HG03139 (cell line): ENCODE data around the gene LILRB2.
"Not testable (repeated sequence)": the region's sequence is repeated elsewhere in the genome, so short reads cannot be mapped to it uniquely, and the experiment has no call there.

Experiments
- ATAC-seq: cut with Tn5 transposase; IDR thresholded peaks from one replicate; pipeline ENCODE4 v1.9.1; 2021; ENCODE audit not compliant: unreplicated experiment

The LILRB2 gene

DNA sequence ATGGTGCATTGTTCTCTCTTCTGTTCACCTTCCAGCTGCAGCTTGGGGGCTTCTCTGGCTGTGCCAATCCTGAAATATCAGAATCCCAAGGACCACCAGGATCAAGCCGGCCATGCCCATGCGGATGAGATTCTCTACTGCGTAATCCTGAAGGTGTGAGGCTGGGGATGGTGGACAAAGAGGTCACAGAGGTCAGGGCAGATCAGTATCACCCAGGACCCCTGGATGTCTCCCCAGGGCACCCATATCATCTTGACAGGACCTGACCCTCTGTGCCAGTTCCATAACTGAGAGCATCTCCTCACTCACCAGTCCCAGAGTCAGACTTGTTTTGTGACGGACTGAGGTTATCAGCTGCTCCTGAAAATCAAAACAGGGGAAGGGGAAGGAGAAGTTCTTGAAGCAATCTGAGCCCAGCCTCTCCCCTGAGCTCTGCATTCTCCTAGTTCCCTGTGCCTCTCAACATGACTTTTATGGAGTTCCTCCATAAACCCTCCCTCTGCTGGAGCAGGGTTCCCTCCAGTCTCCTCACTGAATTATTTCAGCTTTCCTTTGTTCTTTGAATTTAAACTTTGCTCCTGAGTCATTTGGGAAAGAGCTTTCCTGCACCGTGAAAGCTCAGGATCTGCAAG lies 26.6 kb upstream of the LILRB2 start:
- no peak for ATAC-seq

DNA sequence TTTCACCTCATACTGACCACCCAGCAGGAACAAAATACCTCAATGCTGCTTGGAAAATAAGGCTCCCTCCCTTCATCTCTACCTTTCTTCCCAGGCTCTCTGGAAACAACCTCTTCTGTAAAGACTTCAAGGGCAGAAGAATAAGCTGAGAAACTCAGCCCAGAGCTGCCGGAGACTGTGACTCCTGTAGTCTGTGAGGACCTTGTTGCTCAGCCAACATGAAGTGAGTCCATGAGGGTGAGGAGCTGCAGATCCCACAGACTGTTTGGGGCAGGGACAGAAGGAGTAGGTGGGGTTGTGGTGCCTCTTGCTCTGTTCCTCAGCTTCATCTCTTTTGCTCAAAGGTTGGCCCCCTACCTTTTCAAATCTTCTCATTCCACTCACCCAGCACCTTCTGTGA lies 24.2 kb upstream of the LILRB2 start:
- no peak for ATAC-seq

- ATAC-seq = no peak
Measured at GRCh38 chr19:54302257-54302656, 21.3 kb upstream of the LILRB2 start.

DNA sequence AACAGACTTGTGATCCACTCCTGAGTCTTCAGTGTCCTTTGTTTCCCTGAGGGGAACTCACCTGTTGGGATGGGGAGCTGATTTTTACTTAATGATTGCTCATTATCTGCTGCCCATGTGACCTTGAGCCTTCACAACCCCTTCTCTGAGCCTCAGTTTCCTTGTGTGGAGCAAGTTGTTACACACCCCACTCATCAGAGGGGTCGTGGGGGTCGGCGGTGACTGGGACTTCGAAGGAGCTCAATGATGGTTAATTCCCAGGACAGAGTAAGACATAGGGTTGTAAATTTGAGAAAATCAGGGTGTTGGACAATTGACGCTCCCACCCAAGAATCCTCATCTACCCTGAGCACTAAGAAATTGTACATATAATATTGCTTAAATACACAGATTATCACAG lies 18.6 kb upstream of the LILRB2 start:
- no peak for ATAC-seq

DNA sequence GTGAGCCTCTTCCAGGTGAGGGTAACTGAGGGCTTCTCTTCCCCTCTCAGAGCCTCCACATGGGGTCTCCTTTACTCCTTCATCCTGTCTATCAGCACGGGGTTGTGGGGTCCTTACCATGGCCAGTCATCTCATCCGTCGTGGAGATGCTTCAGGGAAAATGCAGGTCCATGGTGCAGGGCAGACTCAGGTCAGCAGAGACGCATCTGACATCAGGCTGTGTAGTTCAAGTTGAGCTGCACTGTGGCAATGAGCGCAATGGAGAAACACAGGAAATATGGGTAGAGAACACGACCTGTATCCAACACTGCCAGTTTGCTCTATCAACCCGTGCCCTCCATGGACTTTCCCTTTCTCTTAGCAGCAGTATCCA lies 18.2 kb upstream of the LILRB2 start:
- ATAC-seq = no peak

DNA sequence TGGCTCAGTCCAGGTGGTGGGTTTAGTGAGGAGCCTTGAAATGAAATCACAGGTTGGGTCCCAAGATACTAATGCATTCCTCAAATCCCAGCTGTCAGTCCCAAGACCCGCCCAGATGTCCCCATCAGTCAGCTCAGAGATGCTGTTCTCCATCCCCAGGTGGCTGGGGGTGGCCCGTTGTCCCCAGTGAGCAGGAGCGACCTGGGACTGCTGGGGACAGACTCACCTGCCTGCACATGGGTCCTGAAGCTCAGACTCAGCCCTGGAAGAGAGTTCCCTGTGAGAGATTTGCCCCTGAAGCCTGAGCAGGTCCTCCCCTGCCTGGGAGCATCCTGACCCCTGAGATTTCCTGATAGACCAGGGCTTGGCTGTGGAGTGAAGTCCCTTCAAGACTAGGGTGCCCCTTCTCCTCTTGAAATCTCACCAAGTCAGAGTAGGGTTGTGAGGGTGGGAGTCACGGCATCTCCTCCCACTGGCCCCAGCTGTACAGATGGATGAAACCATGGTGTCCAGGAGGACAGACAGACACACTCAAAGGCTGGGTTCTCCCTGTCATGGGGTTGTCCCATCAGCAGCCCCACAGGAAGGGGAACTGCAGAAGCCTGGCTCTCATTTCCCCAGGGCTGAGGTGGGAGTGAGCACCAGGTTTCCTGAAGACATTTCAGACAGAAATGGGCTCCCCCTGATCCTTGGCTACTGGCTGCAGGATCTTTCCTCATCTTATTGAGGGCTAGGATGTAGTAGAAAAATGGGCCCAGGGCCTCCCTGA lies 17.6 kb upstream of the LILRB2 start:
- no peak for ATAC-seq

DNA sequence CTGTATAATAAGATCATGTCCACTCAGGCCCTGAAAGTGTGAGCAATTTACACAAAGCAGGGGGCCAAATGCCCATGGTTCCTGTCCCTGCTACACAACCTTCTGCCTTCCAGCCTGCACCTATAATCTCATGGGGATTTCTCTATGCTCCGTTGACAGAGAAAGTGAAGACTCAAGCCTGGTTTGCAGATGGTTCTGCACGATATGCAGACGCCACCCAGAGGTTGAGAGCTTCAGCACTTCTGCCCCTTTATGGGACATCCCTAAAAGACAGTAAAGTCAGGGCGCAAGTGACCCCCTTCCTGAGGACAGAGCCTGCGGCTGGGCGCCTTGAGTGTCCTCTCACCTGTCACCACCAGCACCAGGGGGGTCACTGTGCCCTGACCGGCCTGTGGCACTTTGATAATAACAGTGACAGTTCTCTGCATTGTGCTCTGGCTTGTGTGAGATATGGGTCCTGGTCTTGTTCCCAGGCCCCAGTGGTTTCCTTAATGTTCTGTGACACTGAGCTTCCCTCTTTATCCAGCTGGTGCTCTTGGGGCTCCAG lies 16.9 kb upstream of the LILRB2 start:
- ATAC-seq = no peak

- no peak for ATAC-seq
Measured at GRCh38 chr19:54294539-54294938, 13.6 kb upstream of the LILRB2 start.

- not testable (repeated sequence) for ATAC-seq
Measured at GRCh38 chr19:54289160-54289559, 8.2 kb upstream of the LILRB2 start.

- no peak for ATAC-seq
Measured at GRCh38 chr19:54287456-54287855, 6.5 kb upstream of the LILRB2 start.

DNA sequence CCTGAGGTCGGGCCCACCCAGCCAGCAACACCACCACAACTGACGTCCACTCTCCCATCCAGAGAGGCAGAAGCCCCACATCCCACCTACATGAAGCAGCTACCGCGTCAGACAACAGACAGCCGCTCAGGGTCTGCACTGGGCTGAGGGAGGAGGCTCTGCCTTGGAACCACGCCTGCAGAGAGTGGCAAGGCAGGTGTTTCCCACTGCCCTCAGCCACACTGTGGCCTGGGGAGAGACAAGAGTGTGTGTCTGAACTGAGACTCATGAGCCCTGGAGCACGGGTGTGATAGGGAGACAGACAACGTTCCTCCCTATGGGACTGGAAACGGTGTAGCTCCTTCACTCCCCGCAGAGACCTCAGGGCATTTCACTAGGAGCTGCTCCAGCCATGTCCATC lies 5.4 kb upstream of the LILRB2 start:
- not testable (repeated sequence) for ATAC-seq

DNA sequence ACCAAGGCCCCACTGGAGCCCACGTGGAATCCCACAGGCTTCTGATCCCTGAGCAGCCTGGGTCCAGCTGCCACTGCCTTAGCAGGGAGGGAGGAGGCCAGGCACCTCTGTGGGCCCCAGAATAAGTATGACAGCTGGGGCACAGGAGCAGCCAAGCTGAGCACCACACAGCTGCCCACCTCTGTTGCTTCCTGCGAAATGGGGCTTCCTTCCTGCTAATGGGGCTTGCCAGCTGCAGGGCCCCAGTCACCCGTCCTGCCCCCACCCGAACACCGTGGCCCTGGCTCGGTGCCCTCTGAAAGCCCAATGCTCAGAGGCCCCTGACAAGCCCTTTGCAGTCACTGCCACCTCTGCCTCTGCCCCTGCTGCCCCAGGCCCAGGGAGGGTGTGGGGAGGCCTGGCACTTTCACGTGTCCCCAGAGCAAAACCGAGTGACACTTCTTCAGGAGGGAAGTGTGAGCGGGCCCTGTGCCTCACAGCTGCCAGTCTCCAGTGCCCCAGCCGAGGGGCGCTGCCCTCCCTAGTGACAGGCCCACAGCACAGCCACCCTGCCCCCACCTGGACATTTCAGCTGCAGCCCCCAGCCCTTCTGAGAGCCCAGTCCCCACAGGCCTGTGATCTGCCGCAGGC lies 4.6 kb upstream of the LILRB2 start:
- ATAC-seq = not testable (repeated sequence)

DNA sequence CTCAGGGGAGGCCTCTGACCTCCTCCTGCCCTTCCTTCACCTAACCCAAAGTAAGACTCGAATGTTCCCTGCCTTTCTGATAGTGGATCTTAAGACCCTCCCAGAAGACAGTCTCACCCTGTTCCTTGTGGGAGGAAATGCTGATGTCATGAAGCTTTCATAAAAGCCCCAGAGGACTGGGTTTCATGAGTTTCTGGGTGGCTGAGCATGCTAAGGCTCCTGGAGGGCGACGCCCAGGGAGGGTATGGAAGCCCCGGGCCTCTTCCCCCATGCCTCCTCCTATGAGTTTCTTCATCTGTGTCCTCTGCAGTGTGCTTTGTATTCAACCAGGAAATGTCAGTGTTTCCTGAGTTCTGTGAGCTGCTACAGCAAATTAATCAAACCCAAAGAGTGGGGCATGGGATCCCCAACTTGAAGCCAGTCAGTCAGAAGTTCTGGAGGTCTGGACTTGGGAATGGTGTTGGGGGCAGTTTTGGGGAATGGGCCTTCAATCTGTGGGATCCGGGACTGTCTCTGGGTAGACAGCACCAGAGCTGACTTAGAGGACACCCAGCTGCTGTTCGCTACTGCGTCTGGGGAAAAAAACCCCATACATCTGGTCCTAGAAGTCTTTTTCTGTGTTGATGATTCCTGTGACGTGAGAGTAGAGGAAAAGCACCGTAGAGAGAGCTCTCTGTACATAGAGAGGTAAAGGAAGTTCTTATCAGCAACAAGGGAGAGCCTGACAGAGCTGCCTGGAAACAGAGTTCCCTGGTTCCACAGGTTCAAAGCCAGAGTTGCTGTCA lies 2.0 kb upstream of the LILRB2 start:
- ATAC-seq = no peak

DNA sequence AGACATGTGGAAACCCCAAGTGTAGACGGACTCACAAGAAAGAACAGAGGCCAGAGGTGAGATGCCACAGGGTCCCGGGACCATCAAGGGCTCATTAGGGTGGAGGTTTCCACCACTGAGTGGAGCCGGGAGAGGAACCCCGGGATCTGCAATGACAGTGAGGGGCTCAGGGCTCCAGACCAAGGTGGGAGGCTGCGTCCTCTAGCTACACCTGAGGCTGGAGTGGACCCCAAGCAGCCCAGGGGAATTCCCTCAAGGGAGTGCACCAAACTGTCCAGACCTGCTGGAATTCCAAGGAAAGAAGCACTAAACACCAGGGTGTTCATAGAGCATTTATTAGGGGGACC lies 792 bp upstream of the LILRB2 start:
- not testable (repeated sequence) for ATAC-seq

GRCh38 chr19:54280441-54280840 lies 469 bp downstream of the LILRB2 start:
- ATAC-seq = not testable (repeated sequence)

DNA sequence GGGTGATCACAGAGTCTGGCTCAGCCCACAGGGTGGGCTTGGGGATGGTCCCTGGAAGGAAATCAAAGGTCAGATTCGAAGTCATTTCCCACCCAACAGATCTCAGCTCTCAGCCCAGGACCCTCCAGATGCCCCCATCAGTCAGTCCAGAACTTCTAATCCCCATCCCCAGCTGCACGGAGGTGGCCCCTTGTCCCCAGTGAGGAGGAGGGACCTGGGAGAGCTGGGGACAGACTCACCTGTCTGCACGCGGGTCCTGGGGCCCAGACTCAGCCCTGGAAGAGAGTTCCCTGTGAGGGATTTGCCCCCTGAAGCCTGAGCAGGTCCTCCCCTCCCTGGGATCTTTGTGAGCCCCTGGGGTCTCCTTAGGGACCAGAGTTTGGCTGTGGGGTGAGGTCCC lies 885 bp downstream of the LILRB2 start:
- ATAC-seq = not testable (repeated sequence)

GRCh38 chr19:54279406-54279962 lies 1.4 kb downstream of the LILRB2 start:
- no peak for ATAC-seq

DNA sequence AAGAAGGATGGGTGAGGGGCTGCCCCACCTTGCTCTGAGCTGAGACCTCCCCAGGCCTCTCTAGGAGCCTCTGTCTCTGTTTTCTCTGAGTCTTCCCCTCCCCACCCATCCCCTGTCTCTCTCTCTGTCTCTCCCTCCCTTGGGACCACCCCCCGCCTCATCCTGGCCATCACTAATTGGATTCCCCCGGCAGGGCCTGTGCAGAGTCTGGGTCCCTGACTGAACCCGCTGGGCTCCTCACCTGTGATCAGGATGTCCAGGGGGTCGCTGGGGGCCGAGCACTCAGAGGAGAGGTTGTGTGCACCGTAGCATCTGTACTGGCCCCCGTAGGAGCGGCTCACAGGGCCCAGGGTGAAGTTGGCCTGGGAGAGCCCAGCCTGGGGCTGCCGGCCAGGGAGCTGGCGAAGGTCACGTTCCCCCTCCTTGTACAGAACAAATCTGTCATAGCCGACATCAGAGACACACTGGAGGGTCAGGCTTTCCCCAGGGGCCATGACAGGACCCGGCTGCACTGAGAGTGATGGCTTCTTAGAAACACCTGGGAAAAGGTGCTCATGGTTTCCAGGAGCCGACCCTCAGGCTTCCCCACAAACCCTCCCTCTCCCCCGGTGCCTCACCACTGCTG lies 2.2 kb downstream of the LILRB2 start:
- not testable (repeated sequence) for ATAC-seq

GRCh38 chr19:54278056-54278455 lies 2.9 kb downstream of the LILRB2 start:
- ATAC-seq = not testable (repeated sequence)

DNA sequence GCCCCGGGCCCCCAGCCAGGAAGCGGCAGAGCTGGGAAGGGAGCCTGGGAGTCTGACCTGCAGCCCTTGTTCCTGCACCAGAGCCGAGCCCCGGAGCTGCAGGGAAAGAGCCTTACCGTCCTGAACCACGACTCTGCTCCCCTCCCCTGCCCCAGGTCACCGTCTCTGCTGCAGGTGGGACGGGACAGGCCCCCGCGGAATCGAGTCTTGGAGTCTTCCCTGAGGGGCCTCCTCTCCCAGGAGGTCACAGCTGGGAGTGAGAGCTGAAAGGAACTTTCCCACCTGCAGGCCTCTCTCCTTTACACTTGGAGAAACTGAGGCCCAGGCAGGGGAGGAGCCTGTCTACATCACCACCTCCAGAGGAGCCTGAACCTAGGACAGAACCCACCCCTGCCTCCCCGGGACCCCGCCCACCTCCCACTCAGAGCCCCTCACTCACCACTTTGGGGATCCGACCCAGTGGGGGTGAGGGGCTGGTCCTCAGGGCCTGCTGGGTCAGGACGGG lies 3.7 kb downstream of the LILRB2 start:
- ATAC-seq = not testable (repeated sequence)
